Right renal cortex interstitium (tissue), 3 donors: ENCODE measurements around the gene PRRT1B. TPM values are rescaled to one million over a fixed set of nuclear protein-coding genes. Genes with fewer than 3 reads are reported as not detected.
A peak's percentile ranks its signal among the peaks of the same experiment; 100 is the strongest.

Source experiments
- DNase-seq, 3 donors: peaks; one replicate each; pipeline ENCODE4 v3.0.0-alpha.2; 2013; ENCODE audit warnings: low read depth in 3 of 3, low spot score in 2 of 3
- polyA plus RNA-seq, 3 donors: library from polyadenylated mRNA; unstranded; fragments of 120-200 nt; gene quantifications; one replicate each; pipeline ENCODE4 v1.2.1, GENCODE V29; 2013; ENCODE audit not compliant: insufficient read length in 3 of 3

PRRT1B gene
- polyA plus RNA-seq, 3 donors: 0.25 to 1.0 (median 0.72) TPM

- no peak for DNase-seq
Observed at GRCh38 chr9:131522257-131523085, 22.9 kb upstream of the PRRT1B start.

- no peak for DNase-seq
Observed at GRCh38 chr9:131523086-131523388, 22.3 kb upstream of the PRRT1B start.

GRCh38 chr9:131523451-131524435 lies 21.6 kb upstream of the PRRT1B start:
- no peak for DNase-seq

- no peak for DNase-seq
Observed at GRCh38 chr9:131524665-131525315, 20.5 kb upstream of the PRRT1B start.

- DNase-seq: no peak
Observed at GRCh38 chr9:131525643-131526565, 19.4 kb upstream of the PRRT1B start.

- no peak for DNase-seq
Observed at GRCh38 chr9:131528186-131528585, 17.1 kb upstream of the PRRT1B start.

GRCh38 chr9:131528886-131529505 lies 16.3 kb upstream of the PRRT1B start:
- no peak for DNase-seq

- no peak for DNase-seq
Observed at GRCh38 chr9:131529597-131530545, 15.5 kb upstream of the PRRT1B start.

- no peak for DNase-seq
Observed at GRCh38 chr9:131530546-131530919, 14.8 kb upstream of the PRRT1B start.

GRCh38 chr9:131530920-131531832 lies 14.1 kb upstream of the PRRT1B start, which contains the start of gene UCK1:
Gene UCK1, minus strand, starts transcription at chr9:131531263. Its CDS starts 89 bp downstream, at chr9:131531174.
- DNase-seq: peak in 1 of 3 donors; percentile 72

- no peak for DNase-seq
Observed at GRCh38 chr9:131534721-131535237, 10.5 kb upstream of the PRRT1B start.

- no peak for DNase-seq
Observed at GRCh38 chr9:131537946-131538345, 7.4 kb upstream of the PRRT1B start.

GRCh38 chr9:131539223-131539923 lies 6.0 kb upstream of the PRRT1B start:
- DNase-seq: no peak

GRCh38 chr9:131543141-131543540 lies 2.2 kb upstream of the PRRT1B start:
- DNase-seq: no peak

GRCh38 chr9:131545786-131546335 lies 538 bp downstream of the PRRT1B start:
- no peak for DNase-seq
